ENCODE results near the gene GPR68. TPM values are rescaled to one million over a fixed set of nuclear protein-coding genes. Genes with fewer than 3 reads are reported as not detected.

Gene GPR68
- total RNA-seq, 4 donors from 2014 or later: 1.5 to 1.7 TPM; not detected in 2

DNA sequence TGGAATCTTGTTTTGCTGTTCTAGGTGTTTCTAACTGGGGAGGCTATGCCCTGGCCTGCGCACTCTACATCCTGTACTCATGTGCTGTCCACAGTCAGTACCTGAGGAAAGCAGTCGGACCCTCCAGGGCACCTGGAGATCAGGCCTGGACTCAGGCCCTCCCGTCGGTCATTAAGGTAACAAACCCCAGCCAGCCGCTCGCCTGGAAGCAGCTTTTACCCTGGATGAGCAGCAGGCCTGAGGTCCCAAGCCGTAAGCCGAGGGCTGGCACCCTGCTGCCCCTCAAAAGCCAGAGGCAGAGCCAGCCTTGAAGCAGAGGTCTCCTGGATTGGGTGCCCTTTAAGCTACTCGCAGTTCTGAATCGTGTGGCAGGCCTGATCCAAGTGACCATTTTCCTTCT lies 29.1 kb downstream of the GPR68 start:
- DNase-seq: no peak
- Histone ChIP-seq H3K4me3 (no peak overlapping the region), H3K9me3 (no peaks in the 10 kb centered on the region), H3K27ac (no peak overlapping the region), H3K4me1 (no peaks in the 10 kb centered on the region), H3K27me3 (no peaks in the 10 kb centered on the region), H3K36me3 (peaks cover 0 to 71% (median 0%) of the 10 kb centered on the region in 3 donors)
- TF ChIP-seq, protein P1, sequence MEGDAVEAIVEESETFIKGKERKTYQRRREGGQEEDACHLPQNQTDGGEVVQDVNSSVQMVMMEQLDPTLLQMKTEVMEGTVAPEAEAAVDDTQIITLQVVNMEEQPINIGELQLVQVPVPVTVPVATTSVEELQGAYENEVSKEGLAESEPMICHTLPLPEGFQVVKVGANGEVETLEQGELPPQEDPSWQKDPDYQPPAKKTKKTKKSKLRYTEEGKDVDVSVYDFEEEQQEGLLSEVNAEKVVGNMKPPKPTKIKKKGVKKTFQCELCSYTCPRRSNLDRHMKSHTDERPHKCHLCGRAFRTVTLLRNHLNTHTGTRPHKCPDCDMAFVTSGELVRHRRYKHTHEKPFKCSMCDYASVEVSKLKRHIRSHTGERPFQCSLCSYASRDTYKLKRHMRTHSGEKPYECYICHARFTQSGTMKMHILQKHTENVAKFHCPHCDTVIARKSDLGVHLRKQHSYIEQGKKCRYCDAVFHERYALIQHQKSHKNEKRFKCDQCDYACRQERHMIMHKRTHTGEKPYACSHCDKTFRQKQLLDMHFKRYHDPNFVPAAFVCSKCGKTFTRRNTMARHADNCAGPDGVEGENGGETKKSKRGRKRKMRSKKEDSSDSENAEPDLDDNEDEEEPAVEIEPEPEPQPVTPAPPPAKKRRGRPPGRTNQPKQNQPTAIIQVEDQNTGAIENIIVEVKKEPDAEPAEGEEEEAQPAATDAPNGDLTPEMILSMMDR (IDR thresholded peaks at IDR 0.05): no peak
- TF ChIP-seq POLR2A (IDR thresholded peaks at IDR 0.05): no peak

DNA sequence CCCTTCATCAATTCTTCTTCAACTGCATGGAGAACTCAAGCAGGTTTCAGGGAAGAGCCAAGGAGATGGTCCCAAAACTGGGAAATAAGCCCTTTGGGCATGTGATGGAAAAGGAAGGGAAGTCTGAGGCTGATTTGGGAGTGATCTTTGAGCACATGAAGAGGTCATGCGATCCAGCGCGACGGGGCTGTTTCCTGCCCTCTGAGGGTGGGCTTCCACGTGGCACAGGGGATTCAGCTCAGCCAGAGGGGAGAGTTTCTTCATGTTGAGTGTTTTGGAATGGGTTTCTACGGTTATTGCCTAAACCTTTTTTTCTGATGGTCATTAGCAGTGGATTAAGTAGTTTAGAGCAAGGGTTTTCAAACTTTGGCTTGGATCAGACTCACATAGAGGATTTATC lies 30.2 kb downstream of the GPR68 start:
- Histone ChIP-seq H3K9me3 (no peaks in the 10 kb centered on the region), H3K27ac (no peak overlapping the region), H3K4me1 (no peaks in the 10 kb centered on the region), H3K4me3 (no peak overlapping the region), H3K27me3 (no peaks in the 10 kb centered on the region), H3K36me3 (peaks cover 0 to 82% (median 0%) of the 10 kb centered on the region in 3 donors)
- DNase-seq: no peak
- no peak for TF ChIP-seq POLR2A (IDR thresholded peaks at IDR 0.05)
- TF ChIP-seq, protein P1 (IDR thresholded peaks at IDR 0.05): no peak

DNA sequence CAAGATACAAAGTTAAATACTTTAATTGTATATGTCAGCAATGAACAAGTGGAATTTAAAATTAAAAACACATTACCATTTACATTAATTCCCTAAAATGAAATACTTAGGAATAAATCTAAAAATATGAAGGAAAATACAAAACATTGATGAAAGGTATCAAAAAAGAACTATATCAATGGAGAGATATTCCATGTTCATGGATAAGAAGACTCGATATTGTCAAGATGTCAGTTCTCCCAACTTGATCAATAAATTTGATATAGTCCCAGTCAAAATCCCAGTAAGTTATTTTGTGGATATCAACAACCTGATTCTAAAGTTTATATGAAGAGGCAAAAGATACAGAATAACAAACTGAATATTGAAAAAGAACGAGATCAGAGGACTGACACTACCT lies 33.5 kb downstream of the GPR68 start:
- Histone ChIP-seq H3K36me3 (peaks cover 0 to 86% (median 0%) of the 10 kb centered on the region in 3 donors), H3K27ac (no peak overlapping the region), H3K9me3 (no peaks in the 10 kb centered on the region), H3K4me1 (no peaks in the 10 kb centered on the region), H3K27me3 (no peaks in the 10 kb centered on the region), H3K4me3 (no peak overlapping the region)
- no peak for DNase-seq
- TF ChIP-seq POLR2A (IDR thresholded peaks at IDR 0.05): no peak
- TF ChIP-seq, protein P1 (IDR thresholded peaks at IDR 0.05): no peak

DNA sequence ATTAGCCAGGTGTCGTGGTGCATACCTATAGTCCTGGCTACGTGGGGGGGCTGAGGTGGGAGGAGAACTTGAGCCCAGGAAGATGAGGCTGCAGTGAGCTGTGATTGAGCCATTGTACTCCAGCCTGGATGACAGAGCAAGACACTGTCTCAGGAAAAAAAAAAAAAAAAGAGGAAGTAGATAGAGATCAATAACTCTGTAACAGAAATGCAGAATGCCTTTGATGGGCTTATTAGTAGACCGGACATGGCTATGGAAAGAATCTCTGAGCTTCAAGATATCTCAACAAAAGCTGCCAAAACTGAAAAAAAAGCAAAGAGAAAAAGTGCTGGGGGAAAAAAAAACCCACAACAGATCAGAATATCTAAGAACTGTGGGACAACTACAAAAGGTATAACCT lies 37.5 kb downstream of the GPR68 start:
- Histone ChIP-seq H3K36me3 (peaks cover 0 to 93% (median 0%) of the 10 kb centered on the region in 3 donors), H3K4me3 (no peak overlapping the region), H3K27ac (no peak overlapping the region), H3K4me1 (peaks cover 0 to 7% (median 0%) of the 10 kb centered on the region in 4 donors), H3K9me3 (no peaks in the 10 kb centered on the region), H3K27me3 (no peaks in the 10 kb centered on the region)
- no peak for DNase-seq
- TF ChIP-seq, protein P1 (IDR thresholded peaks at IDR 0.05): no peak
- TF ChIP-seq POLR2A (IDR thresholded peaks at IDR 0.05): no peak

DNA sequence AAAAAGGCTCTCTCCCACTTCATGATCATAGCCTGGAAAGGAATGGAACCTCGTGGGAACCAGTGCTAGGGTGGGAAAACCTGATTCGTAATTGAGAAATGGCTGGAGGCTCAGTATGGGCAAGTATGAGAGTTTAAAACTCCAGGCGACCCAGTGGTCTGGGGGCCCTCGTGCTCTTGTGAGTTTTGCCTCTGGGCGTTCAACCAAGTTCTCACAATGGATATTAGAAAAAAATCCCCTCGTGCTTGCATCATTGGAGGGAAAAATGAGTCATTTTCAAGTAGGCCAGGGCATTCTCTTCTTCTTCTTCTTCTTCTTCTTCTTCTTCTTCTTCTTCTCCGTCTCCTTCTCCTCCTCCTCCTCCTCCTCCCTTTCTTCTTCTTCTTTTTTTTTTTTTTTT lies 39.0 kb downstream of the GPR68 start:
- TF ChIP-seq, protein P1 (IDR thresholded peaks at IDR 0.05): no peak
- no peak for TF ChIP-seq POLR2A (IDR thresholded peaks at IDR 0.05)
- Histone ChIP-seq H3K4me1 (peaks cover 0 to 8% (median 0%) of the 10 kb centered on the region in 4 donors), H3K27ac (no peak overlapping the region), H3K4me3 (no peak overlapping the region), H3K9me3 (peaks cover 0 to 6% (median 0%) of the 10 kb centered on the region in 4 donors), H3K27me3 (no peaks in the 10 kb centered on the region), H3K36me3 (peaks cover 0 to 95% (median 0%) of the 10 kb centered on the region in 3 donors)
- no peak for DNase-seq

DNA sequence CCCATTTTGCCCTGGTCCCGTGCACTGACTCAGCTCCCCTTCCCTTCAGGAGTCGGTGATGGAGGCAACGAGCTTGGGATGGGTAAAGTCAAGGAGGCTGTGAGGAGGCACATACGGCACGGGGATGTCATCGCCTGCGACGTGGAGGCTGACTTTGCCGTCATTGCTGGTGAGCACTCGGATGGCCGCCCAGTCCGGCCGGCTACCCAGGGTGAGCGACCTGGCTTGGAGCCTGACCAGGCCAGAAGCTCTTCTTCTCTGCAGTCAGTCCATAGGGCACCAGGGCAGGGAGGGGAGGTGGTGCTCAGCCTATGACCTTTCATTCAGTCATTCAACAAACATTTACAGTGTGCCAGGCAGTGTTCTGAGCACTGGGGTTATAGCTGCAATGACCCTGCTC lies 39.8 kb downstream of the GPR68 start:
- DNase-seq: no peak
- no peak for TF ChIP-seq POLR2A (IDR thresholded peaks at IDR 0.05)
- TF ChIP-seq, protein P1 (IDR thresholded peaks at IDR 0.05): no peak
- H3K27me3 ChIP-seq: no peaks in the 10 kb centered on the region
- H3K36me3 ChIP-seq: peaks cover 0 to 95% (median 0%) of the 10 kb centered on the region in 3 donors
- H3K4me3 ChIP-seq: no peak overlapping the region
- peaks cover 0 to 8% (median 0%) of the 10 kb centered on the region in 4 donors for H3K4me1 ChIP-seq
- no peak overlapping the region for H3K27ac ChIP-seq
- peaks cover 0 to 12% (median 0%) of the 10 kb centered on the region in 4 donors for H3K9me3 ChIP-seq
